ENCODE measurements around the gene SPPL3.

DNA sequence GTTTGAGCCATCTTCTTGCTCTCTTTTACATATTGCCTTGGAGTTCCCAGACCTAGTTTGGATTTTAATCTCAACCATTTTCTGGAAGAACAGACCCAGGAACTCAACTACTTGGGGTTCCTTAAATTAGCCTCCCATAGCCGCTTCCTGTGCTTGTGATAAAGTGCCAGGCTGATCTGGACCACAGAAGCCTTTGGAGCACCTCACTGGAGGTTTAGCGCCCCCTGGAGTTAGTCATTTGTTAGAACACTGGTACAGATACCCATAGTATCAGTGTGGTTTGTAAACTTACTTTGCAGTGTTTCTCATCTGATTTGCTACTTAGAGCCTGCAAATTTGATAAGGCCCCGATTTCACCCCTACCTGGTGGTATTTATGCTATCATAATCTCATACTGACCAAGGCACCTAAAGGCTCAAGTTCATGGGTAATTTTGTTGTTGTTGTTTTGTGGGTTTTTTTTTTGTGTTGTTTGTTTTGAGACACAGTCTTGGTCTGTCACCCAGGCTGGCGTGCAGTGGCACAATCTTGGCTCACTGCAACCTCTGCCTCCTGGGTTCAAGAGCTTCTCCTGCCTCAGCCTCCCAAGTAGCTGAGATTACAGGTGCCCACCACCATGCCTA, 190.2 kb downstream of the SPPL3 start:
- TF ChIP-seq, protein P1, sequence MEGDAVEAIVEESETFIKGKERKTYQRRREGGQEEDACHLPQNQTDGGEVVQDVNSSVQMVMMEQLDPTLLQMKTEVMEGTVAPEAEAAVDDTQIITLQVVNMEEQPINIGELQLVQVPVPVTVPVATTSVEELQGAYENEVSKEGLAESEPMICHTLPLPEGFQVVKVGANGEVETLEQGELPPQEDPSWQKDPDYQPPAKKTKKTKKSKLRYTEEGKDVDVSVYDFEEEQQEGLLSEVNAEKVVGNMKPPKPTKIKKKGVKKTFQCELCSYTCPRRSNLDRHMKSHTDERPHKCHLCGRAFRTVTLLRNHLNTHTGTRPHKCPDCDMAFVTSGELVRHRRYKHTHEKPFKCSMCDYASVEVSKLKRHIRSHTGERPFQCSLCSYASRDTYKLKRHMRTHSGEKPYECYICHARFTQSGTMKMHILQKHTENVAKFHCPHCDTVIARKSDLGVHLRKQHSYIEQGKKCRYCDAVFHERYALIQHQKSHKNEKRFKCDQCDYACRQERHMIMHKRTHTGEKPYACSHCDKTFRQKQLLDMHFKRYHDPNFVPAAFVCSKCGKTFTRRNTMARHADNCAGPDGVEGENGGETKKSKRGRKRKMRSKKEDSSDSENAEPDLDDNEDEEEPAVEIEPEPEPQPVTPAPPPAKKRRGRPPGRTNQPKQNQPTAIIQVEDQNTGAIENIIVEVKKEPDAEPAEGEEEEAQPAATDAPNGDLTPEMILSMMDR (IDR thresholded peaks at IDR 0.05), result peak; percentile 72 to 87 (median 83)
- TF ChIP-seq POLR2A (IDR thresholded peaks at IDR 0.05), result no peak
